GM12874 (cell line): ENCODE measurements around the gene CBX7.

ENCODE experiments used
- TF ChIP-seq, protein P1 (sequence below): IDR thresholded peaks from 2 replicates; pipeline ENCODE4 v1.5.1; 2011; ENCODE audit warnings: low read depth, mild to moderate bottlenecking, control low read depth, low read length, moderate library complexity; ENCODE audit not compliant: insufficient read depth

The CBX7 gene

DNA sequence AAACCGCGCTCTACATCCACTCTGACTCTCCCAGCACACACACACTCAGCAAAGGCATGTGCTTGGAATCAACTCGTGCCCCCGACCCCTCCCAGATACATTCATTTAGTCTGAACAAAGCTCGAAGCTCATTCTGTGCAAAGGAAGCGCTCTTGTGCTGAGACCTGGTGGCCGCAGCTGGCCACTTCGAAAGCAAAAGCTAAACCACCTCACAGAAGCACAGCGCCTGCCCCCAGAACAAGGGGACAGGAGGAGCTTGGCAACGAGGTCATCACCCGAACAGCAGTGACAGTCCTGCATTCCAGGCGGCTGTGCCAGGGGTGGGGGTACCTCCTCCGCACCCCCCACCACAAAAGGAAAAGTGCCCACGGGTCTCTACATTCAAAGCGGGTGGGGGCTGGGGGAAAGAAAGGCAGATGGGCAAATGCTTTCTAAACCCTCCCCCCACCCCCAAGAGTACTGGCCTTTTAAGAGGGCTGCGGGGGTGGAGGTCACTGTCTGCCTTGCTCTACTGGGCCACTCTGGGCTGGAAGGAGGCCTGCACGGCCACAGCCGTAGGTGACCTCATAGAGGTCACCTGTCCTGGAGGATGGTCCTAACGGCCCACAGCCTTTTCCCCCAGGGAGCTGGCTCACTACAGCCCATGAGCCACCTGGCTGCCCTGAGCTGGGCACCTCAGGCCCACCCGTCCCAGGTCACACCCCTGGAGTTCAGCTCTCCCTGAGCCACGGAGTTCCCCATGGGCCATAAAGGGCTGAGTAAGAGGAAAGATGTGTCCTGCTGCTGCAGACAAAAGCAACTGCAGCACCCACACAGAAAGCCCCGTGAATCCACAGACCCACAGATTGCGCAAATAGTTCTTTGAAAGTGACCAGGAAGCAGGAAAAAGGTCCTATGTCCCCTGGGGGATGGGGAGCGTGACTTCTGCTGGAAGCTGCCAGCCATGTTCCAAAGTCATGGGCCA, 21.3 kb downstream of the CBX7 start:
- TF ChIP-seq, protein P1, sequence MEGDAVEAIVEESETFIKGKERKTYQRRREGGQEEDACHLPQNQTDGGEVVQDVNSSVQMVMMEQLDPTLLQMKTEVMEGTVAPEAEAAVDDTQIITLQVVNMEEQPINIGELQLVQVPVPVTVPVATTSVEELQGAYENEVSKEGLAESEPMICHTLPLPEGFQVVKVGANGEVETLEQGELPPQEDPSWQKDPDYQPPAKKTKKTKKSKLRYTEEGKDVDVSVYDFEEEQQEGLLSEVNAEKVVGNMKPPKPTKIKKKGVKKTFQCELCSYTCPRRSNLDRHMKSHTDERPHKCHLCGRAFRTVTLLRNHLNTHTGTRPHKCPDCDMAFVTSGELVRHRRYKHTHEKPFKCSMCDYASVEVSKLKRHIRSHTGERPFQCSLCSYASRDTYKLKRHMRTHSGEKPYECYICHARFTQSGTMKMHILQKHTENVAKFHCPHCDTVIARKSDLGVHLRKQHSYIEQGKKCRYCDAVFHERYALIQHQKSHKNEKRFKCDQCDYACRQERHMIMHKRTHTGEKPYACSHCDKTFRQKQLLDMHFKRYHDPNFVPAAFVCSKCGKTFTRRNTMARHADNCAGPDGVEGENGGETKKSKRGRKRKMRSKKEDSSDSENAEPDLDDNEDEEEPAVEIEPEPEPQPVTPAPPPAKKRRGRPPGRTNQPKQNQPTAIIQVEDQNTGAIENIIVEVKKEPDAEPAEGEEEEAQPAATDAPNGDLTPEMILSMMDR, result no peak

DNA sequence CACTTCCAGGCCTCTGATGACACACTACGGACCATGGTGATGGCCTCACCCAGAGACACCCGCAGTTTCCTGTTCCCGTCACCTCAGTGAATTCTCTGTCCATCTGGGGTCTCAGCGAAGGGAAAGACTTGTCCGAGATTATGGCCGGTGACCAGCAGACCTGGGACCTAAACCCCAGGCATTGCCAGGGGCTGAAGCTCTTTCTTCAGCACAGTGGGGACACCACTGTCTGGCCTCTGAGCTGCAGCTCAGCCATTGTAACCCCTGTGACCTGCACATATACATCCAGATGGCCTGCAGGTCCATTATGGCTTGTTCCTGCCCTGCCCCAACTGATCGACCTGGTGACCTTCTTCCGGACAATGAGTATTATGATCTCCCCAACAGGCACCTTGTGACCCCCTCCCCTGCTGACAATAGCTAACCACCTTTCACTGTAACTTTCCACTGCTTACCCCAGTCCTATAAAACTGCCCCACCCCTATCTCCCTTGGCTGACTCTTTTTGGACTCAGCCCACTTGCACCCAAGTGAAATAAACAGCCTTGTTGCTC, 22.3 kb downstream of the CBX7 start:
- TF ChIP-seq, protein P1, result no peak

DNA sequence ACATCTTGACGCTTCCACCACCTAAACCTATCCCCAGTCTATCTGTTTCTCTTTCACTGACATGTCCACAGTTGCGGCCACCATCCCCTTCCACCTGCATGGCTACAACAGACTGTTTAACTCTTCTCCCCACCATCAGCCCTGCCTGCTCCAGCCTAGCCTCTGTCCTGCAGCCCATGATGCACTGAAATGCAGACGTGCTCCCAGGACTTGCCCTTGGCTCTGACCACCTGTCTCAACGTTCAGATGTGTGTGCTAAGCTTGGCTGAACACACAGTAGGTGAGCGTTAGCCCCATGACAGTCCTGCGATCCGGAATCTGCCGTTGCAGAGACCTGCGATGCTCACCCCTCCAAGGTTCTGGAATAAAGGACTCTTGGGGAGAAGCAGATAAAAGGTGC, 22.7 kb downstream of the CBX7 start:
- TF ChIP-seq, protein P1, result no peak

DNA sequence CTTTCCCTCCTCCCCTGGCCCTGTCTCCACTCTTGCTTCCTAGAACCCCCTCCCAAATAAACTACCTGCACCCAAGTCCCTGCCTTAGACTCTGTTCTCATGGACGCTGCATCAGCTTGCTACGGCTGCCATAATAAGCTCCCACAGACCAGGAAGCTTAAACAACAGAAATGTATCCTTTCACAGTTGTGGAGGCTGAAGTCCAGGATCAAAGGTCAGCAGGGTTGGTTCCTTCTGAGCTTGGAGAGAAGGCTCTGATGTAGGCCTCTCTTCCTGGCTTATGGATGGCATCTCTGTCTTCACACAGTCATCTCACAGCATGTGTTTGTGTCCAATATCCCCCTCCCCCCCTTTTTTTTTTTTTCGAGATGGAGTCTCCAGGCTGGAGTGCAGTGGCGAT, 23.4 kb downstream of the CBX7 start:
- TF ChIP-seq, protein P1, result no peak

DNA sequence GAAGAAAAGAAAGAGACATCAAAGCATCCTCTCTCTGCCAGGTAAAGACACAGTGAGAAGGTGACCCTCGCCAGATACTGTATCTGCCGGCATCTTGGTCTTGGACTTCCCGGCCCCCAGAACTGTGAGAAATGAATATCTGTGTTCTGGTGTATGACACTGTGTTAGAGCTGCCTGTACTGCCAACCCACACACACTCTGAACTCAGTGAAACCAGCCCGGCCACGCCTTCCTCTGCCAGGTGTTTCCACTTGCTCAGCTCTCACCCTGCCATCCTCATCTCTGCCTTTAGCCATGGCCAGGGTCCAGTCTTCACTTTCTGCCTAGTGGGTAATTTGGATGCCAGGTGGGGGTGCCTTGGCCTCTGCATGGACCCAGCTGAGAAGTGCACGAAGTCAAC, 24.0 kb downstream of the CBX7 start:
- TF ChIP-seq, protein P1, result no peak

DNA sequence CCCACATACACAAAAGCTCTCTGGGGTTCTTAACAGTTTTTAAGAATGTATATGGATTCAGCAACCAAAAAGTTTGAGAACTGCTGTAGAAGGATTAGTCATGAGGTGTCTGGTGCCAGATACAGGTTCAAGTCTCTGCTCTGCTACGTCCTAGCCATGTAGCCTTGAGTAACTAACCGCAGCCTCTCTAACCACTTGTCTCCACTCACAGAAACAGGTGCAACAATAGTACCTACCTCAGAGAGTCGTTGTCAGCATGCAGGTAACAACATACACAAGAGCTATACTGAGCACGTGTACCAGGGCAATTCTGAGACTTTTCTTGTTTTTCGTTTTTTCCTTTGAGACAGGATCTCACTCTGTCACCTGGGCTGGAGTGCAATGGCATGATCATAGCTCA, 26.9 kb downstream of the CBX7 start:
- TF ChIP-seq, protein P1, result no peak

DNA sequence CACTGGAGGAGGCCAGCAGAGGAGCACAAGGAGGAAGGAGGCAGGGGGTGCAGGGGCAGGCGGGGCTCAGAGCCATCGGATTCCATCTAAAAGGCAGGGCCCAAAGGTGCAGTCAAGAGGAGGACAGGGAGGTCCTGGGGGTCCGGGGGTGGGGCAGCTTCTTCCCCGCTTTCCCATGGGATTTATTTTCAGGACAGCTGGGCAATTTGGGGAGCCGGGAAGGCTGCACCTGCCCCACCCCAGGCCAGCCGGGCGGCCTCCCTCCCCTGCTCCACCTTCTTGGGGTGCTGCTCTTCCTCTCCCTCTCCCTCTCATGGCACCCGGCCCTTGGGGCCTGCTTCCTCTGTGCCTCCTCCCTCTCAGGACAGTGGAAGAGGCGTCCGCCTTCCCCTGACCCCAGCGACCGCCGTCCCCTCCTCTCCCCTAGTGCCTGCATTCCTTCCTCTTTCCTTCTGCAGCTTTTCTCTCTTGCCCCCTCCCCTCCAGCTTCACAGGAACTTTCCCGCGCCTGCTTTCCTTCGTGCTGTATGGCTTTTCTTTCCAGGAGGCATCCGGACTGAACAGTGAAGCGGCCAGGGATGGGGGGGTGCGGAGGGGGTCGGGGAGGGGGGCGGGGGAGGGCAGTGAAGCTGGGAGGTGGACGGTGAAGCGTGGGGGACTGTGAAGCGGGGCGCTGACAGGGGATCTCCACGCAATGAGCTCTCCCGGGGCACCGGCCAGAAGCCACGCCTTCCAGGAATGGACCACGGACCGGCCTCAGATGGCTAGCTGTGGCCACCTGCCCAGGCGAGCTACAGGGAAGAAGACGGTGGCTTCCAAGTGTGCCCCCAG, 28.5 kb downstream of the CBX7 start:
- TF ChIP-seq, protein P1, result no peak
